ENCODE results near the gene CERS3.

- TF ChIP-seq CEBPB (IDR thresholded peaks at IDR 0.05; ENCODE audit: borderline replicate concordance in 1 of 2, low read depth in 2 of 2, low read length in 2 of 2) = no peak
- no peak for TF ChIP-seq HSF1 (IDR thresholded peaks at IDR 0.05; ENCODE audit: low read depth, low read length)
- no peak for TF ChIP-seq EZH2 (IDR thresholded peaks at IDR 0.05; ENCODE audit: borderline replicate concordance, control insufficient read depth, low read depth, low read length)
- TF ChIP-seq CTCF (IDR thresholded peaks at IDR 0.05 in 2 of 3, conservative IDR thresholded peaks at IDR 0.05 in 1 of 3; ENCODE audit: control insufficient read depth in 2 of 3, extremely low read depth in 1 of 3, insufficient read depth in 1 of 3, low read depth in 3 of 3, low read length in 3 of 3) = no peak
- TF ChIP-seq HDAC2 (IDR thresholded peaks at IDR 0.05) = no peak
- no peak for TF ChIP-seq POLR2AphosphoS5 (IDR thresholded peaks at IDR 0.05; ENCODE audit: low read length)
- no peak for TF ChIP-seq POLR2A (IDR thresholded peaks at IDR 0.05; ENCODE audit: low read depth, low read length)
- no peak for TF ChIP-seq STAT3 (IDR thresholded peaks at IDR 0.05; ENCODE audit: low read depth, low read length)
- TF ChIP-seq HDGF (IDR thresholded peaks at IDR 0.05) = no peak
Measured at GRCh38 chr15:100515758-100516157, 13.0 kb downstream of the CERS3 start.
